Kasumi-1 (cell line): ENCODE results near the gene NOS3.

ENCODE experiments used
- DNase-seq, 2 experiments: peaks; one replicate each; lab custom pipeline; 2025; lab: John Stamatoyannopoulos, UW

Gene NOS3

GRCh38 chr7:150952331-150953050 is 38.3 kb upstream of the NOS3 start:
- DNase-seq: no peak

DNA sequence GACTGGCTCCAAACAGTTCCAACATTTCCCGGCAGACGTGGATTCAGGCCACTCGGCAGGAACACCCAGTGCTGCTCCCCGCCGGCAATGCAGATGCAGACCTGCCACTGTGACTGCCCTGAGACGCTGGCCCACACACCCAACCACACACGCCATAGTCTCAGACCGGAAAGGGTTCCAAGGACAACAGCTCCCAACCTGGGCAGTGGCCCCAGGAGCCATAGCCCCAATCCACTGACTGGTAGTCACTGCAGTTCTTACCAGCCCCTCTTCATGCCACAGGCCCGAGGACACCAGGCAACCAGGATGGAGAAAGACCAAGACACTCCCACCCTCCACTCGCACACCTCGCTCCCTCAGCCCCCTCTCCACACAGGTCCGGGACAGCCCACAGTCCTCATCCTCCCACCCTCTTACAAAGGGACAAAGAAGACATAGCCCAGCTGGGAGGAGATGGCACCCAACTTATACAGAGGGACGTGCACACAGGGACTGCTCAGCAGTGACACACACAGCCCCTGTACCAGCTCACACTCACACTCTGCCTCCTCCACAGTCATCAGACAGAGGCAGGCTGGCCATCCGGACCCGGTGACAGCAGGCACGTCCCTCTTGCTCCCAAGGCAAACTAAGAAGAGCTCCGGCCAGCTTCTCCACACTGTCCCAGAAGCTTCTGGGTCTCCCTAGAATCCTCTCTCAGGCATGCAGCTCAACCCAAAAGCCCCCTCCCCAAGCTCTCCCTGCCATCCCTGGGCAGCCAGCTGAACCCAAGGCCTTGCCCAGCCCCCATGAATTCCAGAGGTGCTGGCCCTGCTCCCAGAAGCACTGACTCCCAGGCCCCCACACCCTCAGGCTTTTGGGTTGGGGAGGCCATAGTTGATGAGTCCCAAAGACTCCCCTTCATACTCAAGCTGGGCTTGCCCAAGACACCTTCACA is 37.5 kb upstream of the NOS3 start:
- DNase-seq: no peak

DNA sequence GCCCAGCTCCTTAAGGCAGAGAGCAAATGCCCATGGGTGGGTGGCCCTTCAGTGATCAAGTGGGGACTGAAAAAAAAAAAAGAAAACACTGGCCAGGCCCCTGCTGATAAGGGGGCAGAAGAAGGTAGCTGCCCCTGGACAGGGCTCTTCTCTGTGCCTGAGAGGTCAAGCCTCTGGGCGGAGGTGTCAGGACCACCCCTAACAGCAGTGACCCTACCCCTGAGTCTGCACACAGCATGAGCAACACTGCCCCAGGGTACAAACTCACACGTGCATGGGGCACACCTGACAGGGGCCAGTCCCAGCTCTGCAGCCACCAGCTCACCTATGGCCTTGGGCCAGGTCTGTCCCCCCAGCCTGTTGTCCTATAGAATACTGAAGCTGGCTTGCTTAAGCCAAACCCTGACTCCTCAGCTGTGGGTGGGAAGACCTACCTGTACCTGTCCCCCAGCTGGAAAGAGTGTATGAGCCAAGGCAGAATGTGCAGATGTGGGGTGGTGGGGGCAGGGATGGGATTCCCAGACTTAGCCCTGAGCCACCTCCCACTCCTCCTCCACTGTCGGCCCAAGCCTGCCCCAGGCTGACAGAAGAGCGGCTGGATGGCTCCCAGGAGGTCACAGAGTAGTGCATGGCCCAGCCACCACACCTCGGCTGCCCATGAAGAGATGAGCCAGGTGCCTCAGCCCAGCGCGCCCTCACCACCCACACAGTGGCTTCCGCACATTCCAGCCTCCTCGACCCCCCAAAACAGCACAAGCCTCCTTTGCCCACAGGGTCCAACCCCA is 36.4 kb upstream of the NOS3 start:
- DNase-seq: no peak

- no peak for DNase-seq
These were observed 35.8 kb upstream of the NOS3 start for GRCh38 chr7:150954986-150955518.

- no peak for DNase-seq
These were observed 35.1 kb upstream of the NOS3 start for GRCh38 chr7:150955519-150956394.

DNA sequence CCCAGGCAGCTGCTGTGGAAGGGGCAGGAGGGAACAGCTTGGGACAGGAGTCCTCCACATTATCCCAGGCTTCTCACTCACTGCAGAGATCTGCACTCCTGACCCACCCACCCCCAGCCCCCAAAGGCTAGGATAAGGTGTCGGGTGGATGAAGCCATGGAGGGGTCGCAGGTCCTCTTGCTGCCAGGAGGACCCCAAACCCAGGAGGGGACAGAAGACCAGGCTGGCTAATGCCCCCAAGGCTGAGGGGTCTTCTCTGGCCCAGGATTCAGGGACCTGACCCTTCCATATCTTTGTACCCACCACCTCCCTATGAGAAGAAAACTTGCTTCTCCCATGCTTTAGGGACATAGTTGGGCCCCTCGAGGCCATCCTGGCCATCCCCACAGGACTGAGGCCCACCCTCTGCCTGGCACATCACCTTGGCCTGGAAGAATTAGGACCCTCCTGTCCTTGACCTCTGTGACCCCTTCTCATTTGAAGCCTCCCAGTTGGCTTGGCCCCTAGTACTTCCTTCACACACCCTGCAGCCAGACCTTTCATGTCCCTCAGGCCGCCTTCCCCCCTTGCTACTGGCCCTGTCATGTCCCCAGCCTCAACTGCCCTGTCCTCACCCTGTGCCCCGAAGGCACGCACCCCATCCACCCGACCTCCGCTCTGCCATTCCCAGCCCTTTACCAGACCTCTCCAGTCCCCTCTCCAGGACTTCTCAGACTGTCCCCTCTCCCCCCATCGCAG is 34.3 kb upstream of the NOS3 start:
- no peak for DNase-seq

- no peak for DNase-seq
These were observed 33.4 kb upstream of the NOS3 start for GRCh38 chr7:150957133-150958020.

- no peak for DNase-seq
These were observed 32.7 kb upstream of the NOS3 start for GRCh38 chr7:150958062-150958552.

GRCh38 chr7:150958597-150958996 is 32.2 kb upstream of the NOS3 start:
- DNase-seq: no peak

DNA sequence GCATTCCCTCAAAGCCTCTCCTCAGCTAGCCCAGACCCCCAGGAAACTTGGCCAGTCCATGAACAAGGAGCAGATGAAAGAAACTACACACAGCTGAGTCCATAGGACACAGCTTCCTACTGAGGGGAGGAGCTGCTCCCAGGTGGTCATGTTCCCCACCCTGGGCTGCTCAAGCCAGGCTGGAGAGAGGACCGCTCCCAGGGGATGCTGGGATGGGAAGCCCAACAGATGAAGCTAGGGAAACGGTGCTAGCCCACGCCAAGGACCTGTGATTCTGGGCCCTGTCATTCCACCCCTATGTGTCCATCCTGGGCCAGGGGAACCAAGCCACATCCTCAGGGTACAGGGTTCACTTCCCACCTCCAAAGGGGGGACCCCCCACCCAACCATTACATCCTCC is 31.7 kb upstream of the NOS3 start:
- no peak for DNase-seq

DNA sequence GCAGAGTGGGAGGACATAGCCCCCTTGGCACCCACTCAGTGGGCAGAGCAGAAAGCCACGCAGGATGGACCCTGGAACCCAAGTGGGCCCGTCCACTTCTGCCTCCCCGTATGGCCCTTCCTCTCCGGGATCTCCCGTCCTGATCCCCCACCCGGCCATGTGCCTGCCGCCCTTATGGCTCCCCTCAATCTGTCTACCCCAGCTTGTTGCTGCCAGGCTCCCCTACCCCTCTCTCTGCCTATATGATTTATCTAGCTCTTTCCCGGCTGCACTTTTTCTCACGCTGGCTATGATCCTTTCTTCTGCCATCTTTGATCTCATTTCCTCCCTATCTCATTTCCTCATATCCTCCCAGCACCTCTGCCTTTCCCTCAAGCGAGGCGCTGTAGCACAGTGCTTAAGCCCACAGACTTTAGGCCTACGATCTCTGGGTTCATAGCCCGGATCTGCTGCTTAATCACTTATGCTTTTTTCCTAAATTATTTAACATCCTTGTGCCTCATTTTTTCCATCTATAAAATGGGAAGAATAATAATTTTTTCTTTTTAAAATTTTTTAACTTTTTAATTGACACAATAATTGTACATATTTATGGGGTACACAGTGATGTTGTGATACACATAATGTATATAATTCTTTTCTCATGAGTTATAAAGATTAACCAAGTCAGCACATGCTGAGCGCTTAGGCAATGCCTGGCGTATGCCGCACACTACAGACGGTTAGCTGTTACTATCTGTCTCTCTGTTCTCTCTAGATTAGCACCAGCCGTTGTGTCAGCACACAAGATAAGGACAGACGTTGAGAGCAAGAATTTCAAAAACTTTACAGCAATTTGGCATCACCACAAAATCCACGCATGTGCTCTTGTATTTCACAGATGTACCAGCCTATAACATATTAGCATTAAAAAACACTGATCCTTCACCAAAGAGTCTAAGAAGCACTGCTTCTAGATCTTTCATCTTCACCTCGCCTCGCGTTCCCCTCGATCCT is 30.8 kb upstream of the NOS3 start:
- DNase-seq: peak; percentile 30 to 54

- no peak for DNase-seq
These were observed 29.1 kb upstream of the NOS3 start for GRCh38 chr7:150961510-150962289.

- no peak for DNase-seq
These were observed 28.6 kb upstream of the NOS3 start for GRCh38 chr7:150962290-150962552.

- peak; percentile 63 to 70 for DNase-seq
These were observed 28.0 kb upstream of the NOS3 start for GRCh38 chr7:150962553-150963399.

GRCh38 chr7:150963707-150964559 is 26.9 kb upstream of the NOS3 start:
- DNase-seq: no peak
